GM19239 (cell line): Measurements from ENCODE around the gene GALNT9.
"Not testable (repeated sequence)": the region's sequence is repeated elsewhere in the genome, so short reads cannot be mapped to it uniquely, and the experiment has no call there.

Source experiments
- DNase-seq: peaks from one replicate; pipeline ENCODE4 v3.0.0; 2011; ENCODE audit warnings: low spot score; ENCODE audit not compliant: insufficient read length
- FAIRE-seq: peaks from 2 replicates; lab custom pipeline; 2011; peaks lifted over from hg19 to GRCh38; lab: Jason Lieb, UNC

GALNT9 gene

GRCh38 chr12:132270969-132271754, 58.2 kb downstream of the GALNT9 start:
- no peak for FAIRE-seq
- no peak for DNase-seq

GRCh38 chr12:132270516-132270915, 58.9 kb downstream of the GALNT9 start:
- FAIRE-seq (no peak), DNase-seq (no peak)

GRCh38 chr12:132269271-132269968, 60.0 kb downstream of the GALNT9 start:
- FAIRE-seq (no peak), DNase-seq (no peak)

GRCh38 chr12:132268674-132269073, 60.7 kb downstream of the GALNT9 start:
- FAIRE-seq (no peak), DNase-seq (no peak)

GRCh38 chr12:132267873-132268272, 61.5 kb downstream of the GALNT9 start:
- no peak for FAIRE-seq
- DNase-seq = no peak

GRCh38 chr12:132266802-132267201, 62.6 kb downstream of the GALNT9 start:
- FAIRE-seq = no peak
- no peak for DNase-seq

- DNase-seq (no peak), FAIRE-seq (no peak)
These were observed 63.0 kb downstream of the GALNT9 start for GRCh38 chr12:132266370-132266769.

GRCh38 chr12:132265822-132266221, 63.6 kb downstream of the GALNT9 start:
- not testable (repeated sequence) for DNase-seq, FAIRE-seq

- DNase-seq (no peak), FAIRE-seq (no peak)
These were observed 64.2 kb downstream of the GALNT9 start for GRCh38 chr12:132265056-132265800.

GRCh38 chr12:132264086-132265010, 65.0 kb downstream of the GALNT9 start:
- no peak for DNase-seq
- no peak for FAIRE-seq

GRCh38 chr12:132263451-132264049, 65.8 kb downstream of the GALNT9 start:
- DNase-seq (no peak), FAIRE-seq (no peak)

GRCh38 chr12:132263061-132263360, 66.4 kb downstream of the GALNT9 start:
- no peak for DNase-seq
- FAIRE-seq = no peak

- FAIRE-seq = no peak
- DNase-seq = no peak
These were observed 66.9 kb downstream of the GALNT9 start for GRCh38 chr12:132262256-132263060.

- DNase-seq = no peak
- no peak for FAIRE-seq
These were observed 67.9 kb downstream of the GALNT9 start for GRCh38 chr12:132261328-132262138.

- FAIRE-seq = no peak
- DNase-seq = no peak
These were observed 68.7 kb downstream of the GALNT9 start for GRCh38 chr12:132260721-132261120.

GRCh38 chr12:132259872-132260695, 69.3 kb downstream of the GALNT9 start:
- FAIRE-seq (no peak), DNase-seq (no peak)

GRCh38 chr12:132259364-132259871, 70.0 kb downstream of the GALNT9 start:
- DNase-seq (no peak), FAIRE-seq (no peak)
